Osteocyte (in vitro differentiated cells): ENCODE measurements around the gene CTIF. TPM values are rescaled to one million over a fixed set of nuclear protein-coding genes. Genes with fewer than 3 reads are reported as not detected.

Experiments used
- DNase-seq: peaks from one replicate; pipeline ENCODE4 v3.0.0; 2021; ENCODE audit warnings: mixed read lengths; ENCODE audit not compliant: unreplicated experiment; ENCODE audit errors: extremely low spot score
- H3K27ac Mint-ChIP-seq: one replicate; pipeline ENCODE4 v1.8.0; 2021; ENCODE audit warnings: mild to moderate bottlenecking, mixed read lengths; ENCODE audit not compliant: unreplicated experiment
- H3K27me3 Mint-ChIP-seq: one replicate; pipeline ENCODE4 v1.8.0; 2021; ENCODE audit warnings: mixed read lengths; ENCODE audit not compliant: unreplicated experiment
- H3K36me3 Mint-ChIP-seq: one replicate; pipeline ENCODE4 v1.8.0; 2021; ENCODE audit warnings: mixed read lengths; ENCODE audit not compliant: unreplicated experiment
- H3K4me1 Mint-ChIP-seq: one replicate; pipeline ENCODE4 v1.8.0; 2021; ENCODE audit warnings: mixed read lengths; ENCODE audit not compliant: unreplicated experiment
- H3K4me3 Mint-ChIP-seq: one replicate; pipeline ENCODE4 v1.8.0; 2021; ENCODE audit warnings: mild to moderate bottlenecking, moderate library complexity, mixed read lengths; ENCODE audit not compliant: unreplicated experiment
- H3K9me3 Mint-ChIP-seq: one replicate; pipeline ENCODE4 v1.8.0; 2021; ENCODE audit warnings: mixed read lengths; ENCODE audit not compliant: unreplicated experiment
- total RNA-seq: library from RNA; stranded (reverse); gene quantifications from 2 replicates; pipeline ENCODE4 v1.2.1, GENCODE V29; 2021
- TF ChIP-seq, protein P1 (sequence below): fragments of 200-600 bp; sonication (generic); IDR thresholded peaks from 2 replicates; pipeline ENCODE4 v1.5.0; 2021; ENCODE audit warnings: antibody characterized with exemption, mild to moderate bottlenecking, moderate library complexity

CTIF gene
- total RNA-seq, 1 donor from 2014 or later = 172 TPM

DNA sequence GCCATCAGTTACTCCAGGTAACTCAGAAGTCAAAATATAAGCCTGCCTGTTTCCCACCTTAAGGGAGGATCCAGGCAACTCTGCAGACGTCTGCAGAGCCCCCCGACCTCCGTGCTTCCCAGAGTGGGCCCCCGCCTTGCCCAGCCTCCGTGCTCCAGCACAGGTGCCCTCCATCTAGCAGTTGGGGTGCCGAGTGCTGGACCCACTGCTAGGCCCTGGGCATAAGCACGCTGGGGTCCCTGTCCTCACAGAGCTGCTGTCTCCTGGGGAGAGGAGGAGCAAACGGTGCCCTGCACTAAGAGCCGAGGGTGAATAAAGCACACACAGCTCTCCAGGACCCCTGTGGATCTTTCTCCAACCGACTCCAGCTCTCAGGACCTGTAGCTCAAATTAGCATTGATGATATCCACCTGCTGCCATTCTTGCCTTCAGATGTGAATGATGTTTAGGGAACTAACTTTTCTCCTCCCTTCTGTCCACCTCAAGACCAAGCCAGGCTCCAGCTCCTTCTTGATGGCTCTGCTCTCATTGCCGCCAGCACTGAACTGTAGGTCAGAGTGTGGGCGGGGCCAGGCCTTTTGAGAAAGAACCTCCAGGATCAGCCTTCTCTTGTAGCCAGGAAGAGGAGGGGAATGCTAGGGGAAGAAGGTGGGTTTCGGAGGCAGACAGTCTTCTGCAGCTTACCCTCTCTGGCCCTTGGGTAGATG, 290.8 kb downstream of the CTIF start:
- TF ChIP-seq, protein P1, sequence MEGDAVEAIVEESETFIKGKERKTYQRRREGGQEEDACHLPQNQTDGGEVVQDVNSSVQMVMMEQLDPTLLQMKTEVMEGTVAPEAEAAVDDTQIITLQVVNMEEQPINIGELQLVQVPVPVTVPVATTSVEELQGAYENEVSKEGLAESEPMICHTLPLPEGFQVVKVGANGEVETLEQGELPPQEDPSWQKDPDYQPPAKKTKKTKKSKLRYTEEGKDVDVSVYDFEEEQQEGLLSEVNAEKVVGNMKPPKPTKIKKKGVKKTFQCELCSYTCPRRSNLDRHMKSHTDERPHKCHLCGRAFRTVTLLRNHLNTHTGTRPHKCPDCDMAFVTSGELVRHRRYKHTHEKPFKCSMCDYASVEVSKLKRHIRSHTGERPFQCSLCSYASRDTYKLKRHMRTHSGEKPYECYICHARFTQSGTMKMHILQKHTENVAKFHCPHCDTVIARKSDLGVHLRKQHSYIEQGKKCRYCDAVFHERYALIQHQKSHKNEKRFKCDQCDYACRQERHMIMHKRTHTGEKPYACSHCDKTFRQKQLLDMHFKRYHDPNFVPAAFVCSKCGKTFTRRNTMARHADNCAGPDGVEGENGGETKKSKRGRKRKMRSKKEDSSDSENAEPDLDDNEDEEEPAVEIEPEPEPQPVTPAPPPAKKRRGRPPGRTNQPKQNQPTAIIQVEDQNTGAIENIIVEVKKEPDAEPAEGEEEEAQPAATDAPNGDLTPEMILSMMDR = no peak
- Mint-ChIP-seq H3K27me3 (no peaks in the 10 kb centered on the region), H3K27ac (peak overlapping the region; percentile 100), H3K36me3 (peaks cover 7% of the 10 kb centered on the region), H3K9me3 (no peaks in the 10 kb centered on the region), H3K4me1 (peaks cover 93% of the 10 kb centered on the region), H3K4me3 (peak overlapping the region; percentile 17)
- DNase-seq = peak; percentile 75

GRCh38 chr18:48831113-48831759, 292.4 kb downstream of the CTIF start:
- DNase-seq = peak; percentile 62
- TF ChIP-seq, protein P1 = no peak
- H3K36me3 Mint-ChIP-seq = peaks cover 6% of the 10 kb centered on the region
- H3K27me3 Mint-ChIP-seq = no peaks in the 10 kb centered on the region
- H3K9me3 Mint-ChIP-seq = no peaks in the 10 kb centered on the region
- peaks cover 92% of the 10 kb centered on the region for H3K4me1 Mint-ChIP-seq
- no peak overlapping the region for H3K4me3 Mint-ChIP-seq
- peak overlapping the region; percentile 100 for H3K27ac Mint-ChIP-seq

DNA sequence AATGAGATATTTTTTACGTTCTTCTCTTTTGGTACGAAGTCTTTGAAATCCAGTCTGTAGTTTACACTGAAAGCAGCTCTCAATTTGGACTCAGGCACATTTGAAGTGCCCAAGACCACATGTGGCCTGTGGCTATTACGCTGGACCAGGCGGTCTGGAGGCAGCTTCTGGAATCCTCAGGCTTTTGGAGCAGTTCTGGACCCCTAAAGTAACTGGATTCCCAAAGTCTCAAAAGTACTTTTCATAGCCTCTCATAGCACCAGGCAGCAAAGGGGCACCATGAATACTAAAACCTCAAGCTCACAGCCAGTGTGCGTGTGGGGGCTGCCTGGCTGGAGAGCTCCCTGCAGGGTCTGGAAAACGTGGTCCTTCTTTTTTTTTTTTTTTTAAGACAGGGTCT, 293.0 kb downstream of the CTIF start:
- Mint-ChIP-seq H3K27me3 (no peaks in the 10 kb centered on the region), H3K9me3 (no peaks in the 10 kb centered on the region), H3K27ac (peak overlapping the region; percentile 91), H3K36me3 (peaks cover 6% of the 10 kb centered on the region), H3K4me1 (peaks cover 88% of the 10 kb centered on the region), H3K4me3 (no peak overlapping the region)
- peak; percentile 54 for DNase-seq
- TF ChIP-seq, protein P1 = no peak

GRCh38 chr18:48832938-48833700, 294.3 kb downstream of the CTIF start:
- peak overlapping the region; percentile 23 for H3K4me3 Mint-ChIP-seq
- no peaks in the 10 kb centered on the region for H3K9me3 Mint-ChIP-seq

More at GRCh38 chr18:48832938-48833700, 294.3 kb downstream of the CTIF start:
- DNase-seq = peak; percentile 84
- no peaks in the 10 kb centered on the region for H3K27me3 Mint-ChIP-seq
- peaks cover 84% of the 10 kb centered on the region for H3K4me1 Mint-ChIP-seq
- H3K36me3 Mint-ChIP-seq = peaks cover 6% of the 10 kb centered on the region
- TF ChIP-seq, protein P1 = no peak
- H3K27ac Mint-ChIP-seq = peak overlapping the region; percentile 91
